NB4 (cell line): ENCODE data around the gene CSTF1.

Experiments
- CTCF ChIP-seq: IDR thresholded peaks from one replicate; pipeline ENCODE4 v1.5.1; 2012; ENCODE audit warnings: low read depth, low read length
- POLR2A ChIP-seq: IDR thresholded peaks from 2 replicates; pipeline ENCODE4 v1.6.1; 2011; ENCODE audit warnings: mild to moderate bottlenecking; ENCODE audit not compliant: insufficient read length; ENCODE audit errors: extremely low read depth

GRCh38 chr20:56430461-56430860 is 38.0 kb downstream of the CSTF1 start:
- TF ChIP-seq CTCF (no peak), POLR2A (no peak)
